Esophagus muscularis mucosa (tissue), 4 donors: ENCODE data around the gene CNN3. TPM values are rescaled to one million over a fixed set of nuclear protein-coding genes. Genes with fewer than 3 reads are reported as not detected.

ENCODE experiments used
- DNase-seq: peaks from one replicate; pipeline ENCODE4 v3.0.0-alpha.2; 2017; ENCODE audit errors: extremely low spot score
- H3K27ac ChIP-seq, 4 donors: fragments of 200-600 bp; sonication (generic); replicated peaks in 1 of 4; 1 replicate in 3 of 4; 2 replicates in 1 of 4; pipeline ENCODE4 v1.5.1; 2016 to 2019; ENCODE audit warnings: mild to moderate bottlenecking in 1 of 4
- H3K27me3 ChIP-seq, 4 donors: fragments of 200-600 bp; sonication (generic); one replicate each; pipeline versions ENCODE4 v1.5.1 to v1.6.0; 2016 to 2019
- H3K36me3 ChIP-seq, 4 donors: fragments of 200-600 bp; sonication (generic); one replicate each; pipeline ENCODE4 v1.5.1; 2016 to 2019
- H3K4me1 ChIP-seq, 4 donors: fragments of 200-600 bp; sonication (generic); one replicate each; pipeline ENCODE4 v1.5.1; 2016 to 2019
- H3K4me3 ChIP-seq, 4 donors: fragments of 200-600 bp; sonication (generic); 1 replicate in 2 of 4; 2 replicates in 2 of 4; pipeline ENCODE4 v1.5.1; 2016 to 2019; ENCODE audit warnings: mild to moderate bottlenecking in 4 of 4, moderate library complexity in 1 of 4
- H3K9me3 ChIP-seq, 4 donors: fragments of 200-600 bp; sonication (generic); 1 replicate in 3 of 4; 2 replicates in 1 of 4; pipeline ENCODE4 v1.5.1; 2016 to 2019
- EP300 ChIP-seq: sonication (generic); formaldehyde crosslinking; IDR thresholded peaks from one replicate; pipeline ENCODE4 v1.6.1; 2017; ENCODE audit warnings: antibody characterized with exemption
- POLR2A ChIP-seq: fragments of 450-650 bp; IDR thresholded peaks from one replicate; pipeline ENCODE4 v1.6.1; 2017; ENCODE audit warnings: antibody characterized with exemption, moderate library complexity, mild to moderate bottlenecking, low read depth
- POLR2AphosphoS5 ChIP-seq, 2 donors: sonication (generic); formaldehyde crosslinking; IDR thresholded peaks; one replicate each; pipeline ENCODE4 v1.6.1; 2017; ENCODE audit warnings: antibody characterized with exemption in 2 of 2
- WGBS: methylation state at CpG from one replicate; pipeline ENCODE4 v1.1.5; 2018; 5-methylcytosine and 5-hydroxymethylcytosine counted together
- intact Hi-C: fragments of 100-400 bp; cut with DNase I; formaldehyde crosslinking; loops from one replicate; pipeline ENCODE4 v1.15.1; 2023
- total RNA-seq, 4 donors: library from RNA; depleted of rRNA; stranded (reverse); fragments of >200 nt; gene quantifications; one replicate each; pipeline versions ENCODE4 v1.1.0 to v1.2.1, GENCODE V29; 2016
- TF ChIP-seq, protein P1 (sequence below), 3 experiments: fragments of 200-600 bp in 2 of 3; fragments of 450-650 bp in 1 of 3; sonication (generic) in 2 of 3; IDR thresholded peaks; one replicate each; pipeline ENCODE4 v1.5.1; 2017 to 2019; ENCODE audit warnings: antibody characterized with exemption in 3 of 3, mild to moderate bottlenecking in 2 of 3, moderate library complexity in 1 of 3

The CNN3 gene
- total RNA-seq, 4 donors from 2014 or later: 140 to 268 (median 194) TPM

GRCh38 chr1:94864821-94865220 lies 62.1 kb downstream of the CNN3 start:
- intact Hi-C loops: no loop called here
- Histone ChIP-seq H3K36me3 (no peaks in the 10 kb centered on the region), H3K9me3 (no peaks in the 10 kb centered on the region), H3K4me1 (peaks cover 42 to 77% (median 75%) of the 10 kb centered on the region in 4 donors), H3K27me3 (no peaks in the 10 kb centered on the region), H3K27ac (peak overlapping the region; percentile 84 to 90 (median 87)), H3K4me3 (peak overlapping the region; percentile 19 to 28 (median 20))
- 56% methylated on average over 9 of the region's 9 CpGs for WGBS
- peak; percentile 36 for TF ChIP-seq EP300
- TF ChIP-seq, protein P1, sequence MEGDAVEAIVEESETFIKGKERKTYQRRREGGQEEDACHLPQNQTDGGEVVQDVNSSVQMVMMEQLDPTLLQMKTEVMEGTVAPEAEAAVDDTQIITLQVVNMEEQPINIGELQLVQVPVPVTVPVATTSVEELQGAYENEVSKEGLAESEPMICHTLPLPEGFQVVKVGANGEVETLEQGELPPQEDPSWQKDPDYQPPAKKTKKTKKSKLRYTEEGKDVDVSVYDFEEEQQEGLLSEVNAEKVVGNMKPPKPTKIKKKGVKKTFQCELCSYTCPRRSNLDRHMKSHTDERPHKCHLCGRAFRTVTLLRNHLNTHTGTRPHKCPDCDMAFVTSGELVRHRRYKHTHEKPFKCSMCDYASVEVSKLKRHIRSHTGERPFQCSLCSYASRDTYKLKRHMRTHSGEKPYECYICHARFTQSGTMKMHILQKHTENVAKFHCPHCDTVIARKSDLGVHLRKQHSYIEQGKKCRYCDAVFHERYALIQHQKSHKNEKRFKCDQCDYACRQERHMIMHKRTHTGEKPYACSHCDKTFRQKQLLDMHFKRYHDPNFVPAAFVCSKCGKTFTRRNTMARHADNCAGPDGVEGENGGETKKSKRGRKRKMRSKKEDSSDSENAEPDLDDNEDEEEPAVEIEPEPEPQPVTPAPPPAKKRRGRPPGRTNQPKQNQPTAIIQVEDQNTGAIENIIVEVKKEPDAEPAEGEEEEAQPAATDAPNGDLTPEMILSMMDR (IDR thresholded peaks at IDR 0.05): no peak
- no peak for DNase-seq

DNA sequence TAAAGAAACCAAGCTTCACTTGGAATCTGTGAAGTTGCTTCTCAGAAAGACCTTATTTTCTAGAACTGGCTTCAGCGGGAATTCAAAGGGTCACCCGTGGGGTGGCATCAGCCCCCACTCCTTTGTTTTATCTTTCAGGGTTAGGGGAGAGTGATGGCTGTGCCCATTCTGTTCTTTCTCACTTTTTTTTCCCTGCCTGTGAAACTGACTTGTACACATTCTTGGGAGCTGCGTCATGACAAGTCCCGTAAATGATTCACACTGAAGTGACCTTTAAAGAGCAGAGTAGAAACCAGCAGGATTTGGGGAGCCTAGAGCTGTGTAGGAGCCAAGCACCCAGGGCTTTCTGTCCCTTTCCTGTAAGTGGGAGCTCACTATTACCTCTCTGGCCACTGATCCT lies 63.0 kb downstream of the CNN3 start:
- Histone ChIP-seq H3K4me3 (peak overlapping the region; percentile 19 to 28 (median 20)), H3K9me3 (no peaks in the 10 kb centered on the region), H3K27me3 (no peaks in the 10 kb centered on the region), H3K36me3 (no peaks in the 10 kb centered on the region), H3K27ac (peak overlapping the region; percentile 84 to 90 (median 87)), H3K4me1 (peaks cover 42 to 86% (median 79%) of the 10 kb centered on the region in 4 donors)
- intact Hi-C loops: no loop called here
- DNase-seq: no peak
- peak; percentile 79 to 90 for TF ChIP-seq POLR2AphosphoS5 (IDR thresholded peaks at IDR 0.05)
- TF ChIP-seq EP300: peak; percentile 89
- TF ChIP-seq POLR2A: no peak
- TF ChIP-seq, protein P1 (IDR thresholded peaks at IDR 0.05): no peak
- 16% methylated on average over 4 of the region's 4 CpGs for WGBS

DNA sequence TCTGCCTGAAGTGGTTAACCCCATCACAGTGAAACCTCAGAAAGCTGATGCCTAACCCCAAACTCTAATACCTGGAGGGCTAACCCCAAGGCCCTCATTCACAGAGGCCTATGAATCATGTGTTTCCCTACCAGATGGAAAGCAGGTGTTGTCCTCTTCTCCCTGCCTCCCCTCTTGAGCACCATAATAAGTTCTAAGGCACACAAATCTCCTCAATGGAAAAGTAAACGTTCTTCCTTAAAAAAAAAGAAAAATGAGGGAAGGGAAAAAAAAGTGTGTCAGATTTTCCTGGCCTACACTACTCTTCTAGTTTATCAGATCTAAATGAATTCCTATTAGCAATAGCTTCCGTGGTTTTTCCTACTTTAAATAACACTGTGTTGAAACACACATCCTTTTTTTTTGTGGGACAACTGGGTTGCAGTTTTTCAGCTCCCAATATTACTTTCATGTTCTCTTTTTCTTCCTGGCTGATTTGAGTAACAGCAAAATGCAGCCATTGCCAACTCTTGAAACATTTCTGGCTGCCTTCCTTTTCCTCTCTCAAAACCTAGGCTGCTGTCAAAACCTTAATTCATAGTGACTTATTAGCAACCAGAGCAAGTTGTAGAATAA lies 63.5 kb downstream of the CNN3 start:
- TF ChIP-seq, protein P1 (IDR thresholded peaks at IDR 0.05): no peak
- no peak for TF ChIP-seq EP300
- Histone ChIP-seq H3K36me3 (no peaks in the 10 kb centered on the region), H3K27me3 (no peaks in the 10 kb centered on the region), H3K27ac (peak overlapping the region; percentile 84 to 90 (median 87)), H3K9me3 (no peaks in the 10 kb centered on the region), H3K4me1 (peaks cover 42 to 88% (median 81%) of the 10 kb centered on the region in 4 donors), H3K4me3 (peak overlapping the region; percentile 13 to 28 (median 20))
- intact Hi-C loops: no loop called here
- WGBS: 8% methylated on average over 2 of the region's 2 CpGs
- DNase-seq: no peak

DNA sequence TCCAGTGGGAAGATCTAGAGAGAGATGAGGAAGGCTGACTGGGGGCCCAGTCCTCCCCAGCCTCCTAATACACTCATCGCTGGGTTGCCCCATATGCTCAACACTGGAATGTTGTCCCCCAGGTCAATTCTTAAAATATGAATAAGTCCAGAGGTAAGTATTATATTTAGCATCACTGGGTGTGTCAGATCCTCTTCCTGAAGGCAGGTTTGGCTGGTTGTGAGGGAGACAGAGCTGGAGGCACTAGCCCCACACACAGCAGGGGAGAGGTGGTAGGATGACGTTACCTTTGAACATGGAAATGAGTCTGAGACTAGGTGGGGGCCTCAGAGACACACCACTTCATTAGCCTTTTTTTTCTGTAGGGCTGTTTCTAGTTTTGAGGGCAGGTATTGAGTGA lies 64.2 kb downstream of the CNN3 start:
- 90% methylated on average over 2 of the region's 2 CpGs for WGBS
- intact Hi-C loops: no loop called here
- Histone ChIP-seq H3K4me1 (peaks cover 42 to 88% (median 81%) of the 10 kb centered on the region in 4 donors), H3K27me3 (no peaks in the 10 kb centered on the region), H3K36me3 (no peaks in the 10 kb centered on the region), H3K9me3 (no peaks in the 10 kb centered on the region), H3K27ac (peak overlapping the region; percentile 84 to 90 (median 87)), H3K4me3 (no peak overlapping the region)
- DNase-seq: no peak
- no peak for TF ChIP-seq POLR2A
- TF ChIP-seq, protein P1 (IDR thresholded peaks at IDR 0.05): no peak
- TF ChIP-seq POLR2AphosphoS5 (IDR thresholded peaks at IDR 0.05): no peak
- no peak for TF ChIP-seq EP300

DNA sequence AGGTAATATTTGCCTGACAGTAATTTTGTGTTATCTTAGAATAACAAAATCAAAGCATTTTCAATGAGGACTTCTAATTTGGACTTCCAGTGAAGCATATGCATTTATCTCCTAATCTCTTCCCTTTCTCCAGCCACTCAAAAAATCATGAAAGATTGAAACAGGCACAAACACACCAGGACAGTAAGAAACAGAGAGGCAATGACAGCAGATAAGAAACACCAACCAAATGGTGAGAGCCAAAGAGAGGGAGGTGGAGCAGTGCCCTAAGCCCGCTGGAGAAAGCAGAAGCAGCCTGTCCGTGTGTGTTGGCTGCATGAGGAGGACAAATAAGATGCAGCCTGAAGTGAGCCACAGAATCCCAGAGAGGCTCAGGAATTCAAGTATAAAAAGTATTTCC lies 67.7 kb downstream of the CNN3 start:
- H3K9me3 ChIP-seq: no peaks in the 10 kb centered on the region
- no peak for DNase-seq
- H3K4me3 ChIP-seq: no peak overlapping the region
- intact Hi-C loops: loop anchor here (10.0 kb wide), 1 partner anchor 376 kb away; the partner anchor contains the start of gene RWDD3
- no peaks in the 10 kb centered on the region for H3K27me3 ChIP-seq
- WGBS: 58% methylated on average over 2 of the region's 2 CpGs
- TF ChIP-seq POLR2A (no peak), POLR2AphosphoS5 (IDR thresholded peaks at IDR 0.05) (no peak), EP300 (no peak)
- TF ChIP-seq, protein P1 (IDR thresholded peaks at IDR 0.05): no peak
- peak overlapping the region in 1 of 4 donors; percentile 90 for H3K27ac ChIP-seq
- H3K36me3 ChIP-seq: no peaks in the 10 kb centered on the region
- peaks cover 32 to 73% (median 64%) of the 10 kb centered on the region in 4 donors for H3K4me1 ChIP-seq
